ENCODE data around the gene NTN1. TPM values are rescaled to one million over a fixed set of nuclear protein-coding genes. Genes with fewer than 3 reads are reported as not detected.

NTN1 gene
- total RNA-seq, 1 donor, result 0.36 TPM

DNA sequence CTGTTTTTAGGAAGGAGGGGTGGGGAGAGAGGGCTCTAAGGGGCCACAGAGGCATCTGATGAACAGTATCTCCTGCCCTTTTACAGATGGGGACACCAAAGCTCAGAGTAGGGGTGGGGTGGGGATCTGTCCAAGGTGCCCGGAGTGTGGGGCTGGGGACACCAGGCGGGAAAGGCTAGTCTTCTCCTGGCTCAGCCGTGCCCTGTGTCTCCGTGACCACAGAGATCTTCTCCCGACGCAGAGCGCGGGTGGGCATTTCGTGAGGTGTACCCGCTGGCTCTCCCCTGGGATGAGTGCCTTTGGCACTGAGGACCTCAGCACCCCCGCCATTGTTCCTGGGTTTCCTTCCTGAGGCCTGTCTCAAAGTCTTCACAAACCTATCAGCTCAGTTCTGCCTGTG is 209.6 kb downstream of the NTN1 start:
- no peaks in the 10 kb centered on the region for H3K79me2 ChIP-seq (ENCODE audit: insufficient read depth, low read length)
- H3K36me3 ChIP-seq (ENCODE audit: insufficient read depth, low read length), result no peaks in the 10 kb centered on the region
- H3K4me2 ChIP-seq (ENCODE audit: insufficient read depth, low read length), result no peak overlapping the region
- TF ChIP-seq, protein P1, sequence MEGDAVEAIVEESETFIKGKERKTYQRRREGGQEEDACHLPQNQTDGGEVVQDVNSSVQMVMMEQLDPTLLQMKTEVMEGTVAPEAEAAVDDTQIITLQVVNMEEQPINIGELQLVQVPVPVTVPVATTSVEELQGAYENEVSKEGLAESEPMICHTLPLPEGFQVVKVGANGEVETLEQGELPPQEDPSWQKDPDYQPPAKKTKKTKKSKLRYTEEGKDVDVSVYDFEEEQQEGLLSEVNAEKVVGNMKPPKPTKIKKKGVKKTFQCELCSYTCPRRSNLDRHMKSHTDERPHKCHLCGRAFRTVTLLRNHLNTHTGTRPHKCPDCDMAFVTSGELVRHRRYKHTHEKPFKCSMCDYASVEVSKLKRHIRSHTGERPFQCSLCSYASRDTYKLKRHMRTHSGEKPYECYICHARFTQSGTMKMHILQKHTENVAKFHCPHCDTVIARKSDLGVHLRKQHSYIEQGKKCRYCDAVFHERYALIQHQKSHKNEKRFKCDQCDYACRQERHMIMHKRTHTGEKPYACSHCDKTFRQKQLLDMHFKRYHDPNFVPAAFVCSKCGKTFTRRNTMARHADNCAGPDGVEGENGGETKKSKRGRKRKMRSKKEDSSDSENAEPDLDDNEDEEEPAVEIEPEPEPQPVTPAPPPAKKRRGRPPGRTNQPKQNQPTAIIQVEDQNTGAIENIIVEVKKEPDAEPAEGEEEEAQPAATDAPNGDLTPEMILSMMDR (IDR thresholded peaks at IDR 0.05; ENCODE audit: extremely low read depth, low read depth, low read length), result no peak
- H3K27me3 ChIP-seq (ENCODE audit: insufficient read depth, low read length), result no peaks in the 10 kb centered on the region
- no peak for DNase-seq (ENCODE audit: insufficient read length, low spot score, missing footprints)
- no peak overlapping the region for H3K4me3 ChIP-seq (ENCODE audit: insufficient read depth, low read length)
- no peak overlapping the region for H2AFZ ChIP-seq (ENCODE audit: low read length)
- H4K20me1 ChIP-seq (ENCODE audit: insufficient read depth, low read length), result no peaks in the 10 kb centered on the region
- no peak overlapping the region for H3K27ac ChIP-seq (ENCODE audit: low read depth, low read length)
- peaks cover 6% of the 10 kb centered on the region for H3K4me1 ChIP-seq (ENCODE audit: insufficient read depth, low read length)
- no peaks in the 10 kb centered on the region for H3K9me3 ChIP-seq (ENCODE audit: low read depth, low read length)

- no peak overlapping the region for H3K4me3 ChIP-seq (ENCODE audit: insufficient read depth, low read length)
- H3K79me2 ChIP-seq (ENCODE audit: insufficient read depth, low read length), result no peaks in the 10 kb centered on the region
- no peak overlapping the region for H3K4me2 ChIP-seq (ENCODE audit: insufficient read depth, low read length)
- TF ChIP-seq, protein P1 (IDR thresholded peaks at IDR 0.05; ENCODE audit: extremely low read depth, low read depth, low read length), result no peak
- DNase-seq (ENCODE audit: insufficient read length, low spot score, missing footprints), result peak; percentile 10
- no peak overlapping the region for H2AFZ ChIP-seq (ENCODE audit: low read length)
- H3K36me3 ChIP-seq (ENCODE audit: insufficient read depth, low read length), result no peaks in the 10 kb centered on the region
- H3K27me3 ChIP-seq (ENCODE audit: insufficient read depth, low read length), result no peaks in the 10 kb centered on the region
- H3K9me3 ChIP-seq (ENCODE audit: low read depth, low read length), result no peaks in the 10 kb centered on the region
- H4K20me1 ChIP-seq (ENCODE audit: insufficient read depth, low read length), result no peaks in the 10 kb centered on the region
- H3K27ac ChIP-seq (ENCODE audit: low read depth, low read length), result no peak overlapping the region
- H3K4me1 ChIP-seq (ENCODE audit: insufficient read depth, low read length), result peaks cover 6% of the 10 kb centered on the region
These were observed 210.3 kb downstream of the NTN1 start for GRCh38 chr17:9231449-9232154.

- Histone ChIP-seq H3K4me1 (ENCODE audit: insufficient read depth, low read length) (peaks cover 6% of the 10 kb centered on the region), H3K79me2 (ENCODE audit: insufficient read depth, low read length) (no peaks in the 10 kb centered on the region)
These were observed 210.8 kb downstream of the NTN1 start for GRCh38 chr17:9232155-9232475.

DNA sequence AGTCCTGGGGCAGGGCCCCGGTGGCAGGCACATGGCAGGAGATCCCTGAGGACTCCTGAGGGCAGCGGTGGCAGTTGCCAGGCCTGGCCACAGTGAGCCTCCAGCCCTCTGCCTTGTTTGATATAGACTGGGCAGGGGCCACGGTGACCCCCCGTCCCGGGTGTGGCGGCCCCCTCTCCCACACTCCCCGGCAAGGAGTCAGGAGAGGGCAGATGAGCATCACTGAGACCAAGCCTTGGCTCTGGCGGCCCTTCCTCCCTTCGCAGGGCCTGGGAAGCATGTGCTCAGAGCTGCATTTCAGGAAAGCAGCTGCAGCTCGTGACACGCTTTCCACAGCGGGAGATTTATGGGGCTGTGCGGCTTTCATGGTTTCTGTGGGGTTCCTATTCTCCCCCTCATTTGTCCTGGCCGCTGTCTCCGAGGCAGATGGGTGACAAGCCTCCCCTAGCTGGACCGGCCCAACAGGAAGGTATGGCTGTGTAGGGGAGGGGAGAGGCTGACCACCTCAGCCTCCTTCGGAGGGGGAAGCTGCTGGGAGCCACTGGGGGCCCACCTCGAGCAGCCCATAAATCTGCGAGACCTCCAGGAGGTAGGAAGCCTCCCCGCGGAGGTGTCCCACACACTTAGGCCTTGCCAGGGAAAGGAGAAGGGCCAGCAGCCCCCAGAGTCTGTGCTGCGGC is 211.4 kb downstream of the NTN1 start:
- no peak overlapping the region for H3K4me3 ChIP-seq (ENCODE audit: insufficient read depth, low read length)
- H3K4me2 ChIP-seq (ENCODE audit: insufficient read depth, low read length), result no peak overlapping the region
- no peaks in the 10 kb centered on the region for H4K20me1 ChIP-seq (ENCODE audit: insufficient read depth, low read length)
- TF ChIP-seq, protein P1 (IDR thresholded peaks at IDR 0.05; ENCODE audit: extremely low read depth, low read depth, low read length), result no peak
- H3K79me2 ChIP-seq (ENCODE audit: insufficient read depth, low read length), result no peaks in the 10 kb centered on the region
- DNase-seq (ENCODE audit: insufficient read length, low spot score, missing footprints), result peak; percentile 27
- no peak overlapping the region for H2AFZ ChIP-seq (ENCODE audit: low read length)
- H3K27ac ChIP-seq (ENCODE audit: low read depth, low read length), result no peak overlapping the region
- H3K9me3 ChIP-seq (ENCODE audit: low read depth, low read length), result no peaks in the 10 kb centered on the region
- H3K4me1 ChIP-seq (ENCODE audit: insufficient read depth, low read length), result peaks cover 6% of the 10 kb centered on the region
- H3K36me3 ChIP-seq (ENCODE audit: insufficient read depth, low read length), result no peaks in the 10 kb centered on the region
- no peaks in the 10 kb centered on the region for H3K27me3 ChIP-seq (ENCODE audit: insufficient read depth, low read length)

More at GRCh38 chr17:9232155-9232475, 210.8 kb downstream of the NTN1 start:
- no peaks in the 10 kb centered on the region for H4K20me1 ChIP-seq (ENCODE audit: insufficient read depth, low read length)
- no peak overlapping the region for H3K27ac ChIP-seq (ENCODE audit: low read depth, low read length)
- DNase-seq (ENCODE audit: insufficient read length, low spot score, missing footprints), result peak; percentile 41
- no peaks in the 10 kb centered on the region for H3K9me3 ChIP-seq (ENCODE audit: low read depth, low read length)
- H3K4me2 ChIP-seq (ENCODE audit: insufficient read depth, low read length), result no peak overlapping the region
- H3K36me3 ChIP-seq (ENCODE audit: insufficient read depth, low read length), result no peaks in the 10 kb centered on the region
- TF ChIP-seq, protein P1 (IDR thresholded peaks at IDR 0.05; ENCODE audit: extremely low read depth, low read depth, low read length), result no peak
- no peak overlapping the region for H2AFZ ChIP-seq (ENCODE audit: low read length)
- no peak overlapping the region for H3K4me3 ChIP-seq (ENCODE audit: insufficient read depth, low read length)
- no peaks in the 10 kb centered on the region for H3K27me3 ChIP-seq (ENCODE audit: insufficient read depth, low read length)
